Stimulated activated CD4-positive, alpha-beta T cell treated with anti-CD3 and anti-CD28 coated beads, Interleukin-1b, Interleukin-23, amount 100 ng/mL, for 4 hours (primary cell): ENCODE measurements around the gene FUT8.

Experiments used
- DNase-seq, 2 donors: peaks; one replicate each; pipeline ENCODE4 v3.0.0-alpha.2; 2020; ENCODE audit warnings: low read depth in 2 of 2

Gene FUT8

GRCh38 chr14:65772921-65773574, 360.5 kb downstream of the FUT8 start:
- no peak for DNase-seq

GRCh38 chr14:65774041-65774440, 361.5 kb downstream of the FUT8 start:
- DNase-seq: no peak

- DNase-seq: no peak
These were observed 363.8 kb downstream of the FUT8 start for GRCh38 chr14:65776193-65776852.

GRCh38 chr14:65780566-65780965, 368.0 kb downstream of the FUT8 start:
- no peak for DNase-seq

- DNase-seq: no peak
These were observed 370.6 kb downstream of the FUT8 start for GRCh38 chr14:65783101-65783500.

GRCh38 chr14:65783576-65783975, 371.0 kb downstream of the FUT8 start:
- no peak for DNase-seq

GRCh38 chr14:65784574-65784973, 372.0 kb downstream of the FUT8 start:
- no peak for DNase-seq

GRCh38 chr14:65787461-65787860, 374.9 kb downstream of the FUT8 start:
- no peak for DNase-seq

- no peak for DNase-seq
These were observed 376.3 kb downstream of the FUT8 start for GRCh38 chr14:65788876-65789275.

GRCh38 chr14:65789363-65789762, 376.8 kb downstream of the FUT8 start:
- DNase-seq: no peak

- DNase-seq: no peak
These were observed 377.8 kb downstream of the FUT8 start for GRCh38 chr14:65790172-65790815.

- no peak for DNase-seq
These were observed 378.9 kb downstream of the FUT8 start for GRCh38 chr14:65791191-65791981.

GRCh38 chr14:65792208-65792905, 379.8 kb downstream of the FUT8 start:
- DNase-seq: no peak
